DOHH2 (cell line): Measurements from ENCODE around the gene TRIM51.

Experiments
- EZH2phosphoT487 ChIP-seq: fragments of 200-600 bp; sonication (generic); IDR thresholded peaks from 2 replicates; pipeline ENCODE4 v1.6.1; 2017; ENCODE audit warnings: borderline replicate concordance, mild to moderate bottlenecking, antibody characterized with exemption, low read length, moderate library complexity, mixed read lengths
- TF ChIP-seq, protein P1 (sequence below): fragments of 200-600 bp; sonication (generic); IDR thresholded peaks from one replicate; pipeline ENCODE4 v1.5.1; 2014; ENCODE audit warnings: antibody characterized with exemption, mild to moderate bottlenecking, low read depth, low read length; ENCODE audit not compliant: poor library complexity, severe bottlenecking

- TF ChIP-seq, protein P1, sequence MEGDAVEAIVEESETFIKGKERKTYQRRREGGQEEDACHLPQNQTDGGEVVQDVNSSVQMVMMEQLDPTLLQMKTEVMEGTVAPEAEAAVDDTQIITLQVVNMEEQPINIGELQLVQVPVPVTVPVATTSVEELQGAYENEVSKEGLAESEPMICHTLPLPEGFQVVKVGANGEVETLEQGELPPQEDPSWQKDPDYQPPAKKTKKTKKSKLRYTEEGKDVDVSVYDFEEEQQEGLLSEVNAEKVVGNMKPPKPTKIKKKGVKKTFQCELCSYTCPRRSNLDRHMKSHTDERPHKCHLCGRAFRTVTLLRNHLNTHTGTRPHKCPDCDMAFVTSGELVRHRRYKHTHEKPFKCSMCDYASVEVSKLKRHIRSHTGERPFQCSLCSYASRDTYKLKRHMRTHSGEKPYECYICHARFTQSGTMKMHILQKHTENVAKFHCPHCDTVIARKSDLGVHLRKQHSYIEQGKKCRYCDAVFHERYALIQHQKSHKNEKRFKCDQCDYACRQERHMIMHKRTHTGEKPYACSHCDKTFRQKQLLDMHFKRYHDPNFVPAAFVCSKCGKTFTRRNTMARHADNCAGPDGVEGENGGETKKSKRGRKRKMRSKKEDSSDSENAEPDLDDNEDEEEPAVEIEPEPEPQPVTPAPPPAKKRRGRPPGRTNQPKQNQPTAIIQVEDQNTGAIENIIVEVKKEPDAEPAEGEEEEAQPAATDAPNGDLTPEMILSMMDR, result no peak
- TF ChIP-seq EZH2phosphoT487, result no peak
Observed at GRCh38 chr11:55914482-55914881, 31.4 kb downstream of the TRIM51 start, which contains the start of gene OR5W2.
